Right lobe of liver (tissue), 4 donors: ENCODE measurements around the gene WSCD2.

Source experiments
- CTCF ChIP-seq, 4 donors: fragments of 200-600 bp in 3 of 4; fragments of 450-650 bp in 1 of 4; IDR thresholded peaks; one replicate each; pipeline versions ENCODE4 v1.5.1 to v1.8.0; 2016 to 2022; ENCODE audit warnings: antibody characterized with exemption in 4 of 4, mild to moderate bottlenecking in 2 of 4
- POLR2A ChIP-seq: fragments of 450-650 bp; IDR thresholded peaks from one replicate; pipeline ENCODE4 v1.6.1; 2017; ENCODE audit warnings: antibody characterized with exemption, mild to moderate bottlenecking
- donor health status: DM: no; HTN: no; CAD: no.
- donor health status: DM: no; HTN: no; CAD: no.
- donor health status: DM: no; HTN: yes; CAD: no.

- no peak for TF ChIP-seq CTCF (IDR thresholded peaks at IDR 0.05)
- no peak for TF ChIP-seq POLR2A
Measured at GRCh38 chr12:108174641-108175040, 45.6 kb downstream of the WSCD2 start.
